Measurements from ENCODE around the gene CCDC82. TPM values are rescaled to one million over a fixed set of nuclear protein-coding genes. Genes with fewer than 3 reads are reported as not detected.
"Not testable (repeated sequence)": the region's sequence is repeated elsewhere in the genome, so short reads cannot be mapped to it uniquely, and the experiment has no call there.

CCDC82 gene
- 18.6 and 19.9 TPM in 2 replicates for total RNA-seq (2021)
- percentile 72 among the genes with signal in this experiment for Bru-seq, nascent RNA
- BruChase-seq, experiment 1, labeled RNA remaining after a 2-hour chase, result percentile 84 among the genes with signal in this experiment
- percentile 76 among the genes with signal in this experiment for BruChase-seq, experiment 2, labeled RNA remaining after a 6-hour chase
- long read RNA-seq, full-length matches to known transcripts, result 34 of 50 reads
- long read RNA-seq, partial matches to known transcripts, result 5 of 50 reads
- long read RNA-seq, other reads (novel, unspliced or antisense), result 11 of 50 reads

DNA sequence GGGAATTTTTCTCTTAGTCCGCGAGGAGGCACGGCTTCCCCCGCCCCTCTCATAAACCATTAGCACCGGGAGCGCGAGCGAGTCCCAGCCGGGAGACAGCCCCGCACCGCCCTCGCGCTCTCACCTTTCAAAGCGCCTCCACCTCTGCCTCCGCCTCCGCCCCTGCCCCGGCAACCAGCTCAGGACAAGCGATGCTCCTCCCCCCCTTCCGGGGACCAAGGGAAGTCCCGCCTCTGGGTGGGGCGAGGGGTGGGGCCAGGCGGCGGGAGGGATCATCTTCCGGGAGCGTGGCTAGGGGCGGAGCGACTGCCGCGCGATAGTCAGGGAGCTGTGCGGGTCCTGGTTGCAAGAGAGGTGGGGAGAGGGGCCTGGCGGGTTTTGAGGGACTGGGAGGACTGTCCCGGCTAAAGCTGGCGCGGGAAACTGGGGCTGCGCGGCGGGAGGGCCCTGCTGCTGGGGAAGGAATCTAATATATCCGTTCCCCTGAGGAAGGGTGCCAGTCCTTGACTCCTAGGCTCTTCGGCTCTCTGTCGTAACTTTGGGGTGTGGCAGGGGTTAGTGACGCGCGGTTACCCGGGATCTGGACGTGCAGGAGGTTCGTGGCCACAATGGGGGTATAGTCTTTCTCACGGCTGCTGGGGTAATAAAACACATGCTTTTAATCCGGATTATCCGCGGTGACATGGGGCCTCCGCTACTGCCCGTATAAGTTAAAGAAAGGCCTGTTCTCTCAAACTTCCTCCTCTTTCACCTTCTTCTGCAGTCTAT lies at the start of gene CCDC82, which contains the start of gene JRKL:
CCDC82 (minus strand) TSS at position 193 of the 768 bp plus-strand sequence. CDS start 5,165 bp downstream, outside the sequence.
JRKL (plus strand) TSS at position 294 of the 768 bp plus-strand sequence. CDS start 637 bp downstream, outside the sequence.
- Histone ChIP-seq H3K79me2 (ENCODE audit: low read depth) (peaks cover 46% of the 10 kb centered on the region), H3K36me3 (ENCODE audit: low read depth) (peaks cover 14% of the 10 kb centered on the region), H3K27me3 (ENCODE audit: insufficient read depth, low read depth) (no peaks in the 10 kb centered on the region), H3K9me2 (ENCODE audit: insufficient read depth) (no peaks in the 10 kb centered on the region), H3K4me1 (replicated peaks; ENCODE audit: insufficient read depth) (peaks cover 27% of the 10 kb centered on the region), H3F3A (ENCODE audit: insufficient read depth, low read depth) (peaks cover 3% of the 10 kb centered on the region; the same call in 1 of the 2 replicates), H4K20me1 (ENCODE audit: insufficient read depth) (no peaks in the 10 kb centered on the region; the same call in 1 of the 2 replicates), H3K4me3 (peak within 1 kb of the TSS; percentile 75), H3K4me2 (peak within 1 kb of the TSS; percentile 94), H3K27ac (peak within 1 kb of the TSS; percentile 58), H2AFZ (peak within 1 kb of the TSS; percentile 96), H3K9me3 (ENCODE audit: insufficient read depth, low read depth) (peaks cover 23% of the 10 kb centered on the region)
- CTCF ChIA-PET, result interaction anchor here (0.7 to 1.2 kb wide), 4 partner anchors 39 to 600 kb away, joined by 4 to 6 read pairs (median 6); partner anchors contain the start of genes CEP57 and MAML2
- BruUV-seq (replicated peaks), result no TSS peak
- intact Hi-C loops (cut with micrococcal nuclease; ENCODE audit: unreplicated experiment), result loop anchor here (1.0 to 5.0 kb wide), 8 partner anchors 47 to 600 kb away; partner anchors contain the start of genes CEP57 and MAML2
- peak; percentile 92 to 98 for DNase-seq
- TF ChIP-seq, protein P1, sequence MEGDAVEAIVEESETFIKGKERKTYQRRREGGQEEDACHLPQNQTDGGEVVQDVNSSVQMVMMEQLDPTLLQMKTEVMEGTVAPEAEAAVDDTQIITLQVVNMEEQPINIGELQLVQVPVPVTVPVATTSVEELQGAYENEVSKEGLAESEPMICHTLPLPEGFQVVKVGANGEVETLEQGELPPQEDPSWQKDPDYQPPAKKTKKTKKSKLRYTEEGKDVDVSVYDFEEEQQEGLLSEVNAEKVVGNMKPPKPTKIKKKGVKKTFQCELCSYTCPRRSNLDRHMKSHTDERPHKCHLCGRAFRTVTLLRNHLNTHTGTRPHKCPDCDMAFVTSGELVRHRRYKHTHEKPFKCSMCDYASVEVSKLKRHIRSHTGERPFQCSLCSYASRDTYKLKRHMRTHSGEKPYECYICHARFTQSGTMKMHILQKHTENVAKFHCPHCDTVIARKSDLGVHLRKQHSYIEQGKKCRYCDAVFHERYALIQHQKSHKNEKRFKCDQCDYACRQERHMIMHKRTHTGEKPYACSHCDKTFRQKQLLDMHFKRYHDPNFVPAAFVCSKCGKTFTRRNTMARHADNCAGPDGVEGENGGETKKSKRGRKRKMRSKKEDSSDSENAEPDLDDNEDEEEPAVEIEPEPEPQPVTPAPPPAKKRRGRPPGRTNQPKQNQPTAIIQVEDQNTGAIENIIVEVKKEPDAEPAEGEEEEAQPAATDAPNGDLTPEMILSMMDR (conservative IDR thresholded peaks at IDR 0.05), result no peak
- no peak for TF ChIP-seq EZH2 (IDR thresholded peaks at IDR 0.05; ENCODE audit: low read depth)
- POLR2A ChIA-PET (ENCODE audit: unreplicated experiment), result interaction anchor here (0.5 to 1.3 kb wide), 16 partner anchors 47 to 1238 kb away, joined by 3 to 16 read pairs (median 6); partner anchors contain the start of genes CEP57, FAM76B and MAML2

DNA sequence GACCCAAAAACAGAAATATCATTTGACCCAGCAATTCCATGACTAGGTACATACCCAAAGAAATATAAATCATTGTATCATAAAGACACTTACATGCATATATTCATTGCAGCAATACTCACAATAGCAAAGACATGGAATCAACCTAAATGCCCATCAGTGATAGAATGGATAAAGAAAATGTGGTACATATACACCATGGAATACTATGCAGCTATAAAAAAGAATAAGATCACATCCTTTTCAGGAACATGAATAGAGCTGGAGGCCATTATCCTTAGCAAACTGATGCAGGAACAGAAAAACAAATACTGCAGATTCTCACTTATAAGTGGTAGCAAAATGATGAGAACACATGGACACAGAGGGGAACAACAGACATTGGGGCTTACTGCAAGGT lies 42.9 kb upstream of the CCDC82 start:
- DNase-seq; H3K4me2 ChIP-seq; H2AFZ ChIP-seq; H3K79me2 ChIP-seq (ENCODE audit: low read depth); H4K20me1 ChIP-seq (ENCODE audit: insufficient read depth); H3K27me3 ChIP-seq (ENCODE audit: insufficient read depth, low read depth); H3F3A ChIP-seq (ENCODE audit: insufficient read depth, low read depth); H3K4me3 ChIP-seq; H3K4me1 ChIP-seq (replicated peaks; ENCODE audit: insufficient read depth); H3K36me3 ChIP-seq (ENCODE audit: low read depth); H3K9me3 ChIP-seq (ENCODE audit: insufficient read depth, low read depth); intact Hi-C loops (cut with micrococcal nuclease; ENCODE audit: unreplicated experiment); BruUV-seq (replicated peaks); CTCF ChIA-PET; H3K27ac ChIP-seq; POLR2A ChIA-PET (ENCODE audit: unreplicated experiment); H3K9me2 ChIP-seq (ENCODE audit: insufficient read depth): not testable (repeated sequence)

DNA sequence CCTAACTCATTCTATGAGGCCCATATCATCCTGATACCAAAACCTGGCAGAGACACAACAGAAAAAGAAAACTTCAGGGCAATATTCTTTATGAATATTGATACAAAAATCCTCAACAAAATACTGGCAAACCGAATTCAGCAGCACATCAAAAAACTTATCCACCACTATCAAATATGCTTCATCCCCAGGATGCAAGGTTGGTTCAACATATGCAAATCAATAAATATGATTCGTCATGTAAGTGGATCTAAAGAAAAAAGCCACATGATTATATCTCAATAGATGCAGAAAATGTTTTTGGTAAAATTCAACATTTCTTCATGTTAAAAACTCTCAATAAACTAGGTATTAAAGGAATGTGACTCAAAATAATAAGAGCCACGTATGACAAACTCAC lies 41.0 kb upstream of the CCDC82 start:
- no peak overlapping the region for H3K4me2 ChIP-seq
- no peaks in the 10 kb centered on the region for H3K4me1 ChIP-seq (replicated peaks; ENCODE audit: insufficient read depth)
- peaks cover 3% of the 10 kb centered on the region; the same call in 1 of the 2 replicates for H3K27me3 ChIP-seq (ENCODE audit: insufficient read depth, low read depth)
- no peaks in the 10 kb centered on the region for H3K79me2 ChIP-seq (ENCODE audit: low read depth)
- H3K9me3 ChIP-seq (ENCODE audit: insufficient read depth, low read depth), result no peaks in the 10 kb centered on the region
- H3K4me3 ChIP-seq, result no peak overlapping the region
- H3K27ac ChIP-seq, result no peak overlapping the region
- ChIA-PET POLR2A (ENCODE audit: unreplicated experiment) (no interaction called here), CTCF (no interaction called here)
- no peaks in the 10 kb centered on the region; the same call in 1 of the 2 replicates for H3K9me2 ChIP-seq (ENCODE audit: insufficient read depth)
- BruUV-seq (replicated peaks), result no TSS peak
- TF ChIP-seq EZH2 (IDR thresholded peaks at IDR 0.05; ENCODE audit: low read depth), result no peak
- TF ChIP-seq, protein P1 (conservative IDR thresholded peaks at IDR 0.05), result no peak
- no peak for DNase-seq
- H4K20me1 ChIP-seq (ENCODE audit: insufficient read depth), result no peaks in the 10 kb centered on the region
- intact Hi-C loops (cut with micrococcal nuclease; ENCODE audit: unreplicated experiment), result no loop called here
- H3K36me3 ChIP-seq (ENCODE audit: low read depth), result no peaks in the 10 kb centered on the region
- H2AFZ ChIP-seq, result no peak overlapping the region
- no peaks in the 10 kb centered on the region for H3F3A ChIP-seq (ENCODE audit: insufficient read depth, low read depth)
